Measurements from ENCODE around the gene GRHPR.

Gene GRHPR

GRCh38 chr9:37407468-37407867 is 15.0 kb upstream of the GRHPR start:
- DNase-seq, result no peak
- TF ChIP-seq GATA1 (IDR thresholded peaks at IDR 0.05; ENCODE audit: low read depth, low read length), result no peak
- no peak for TF ChIP-seq POLR2A (IDR thresholded peaks at IDR 0.05; ENCODE audit: low read length)

- TF ChIP-seq GATA1 (IDR thresholded peaks at IDR 0.05; ENCODE audit: low read depth, low read length) (no peak), POLR2A (IDR thresholded peaks at IDR 0.05; ENCODE audit: low read length) (no peak)
- no peak for DNase-seq
These were observed 13.4 kb upstream of the GRHPR start for GRCh38 chr9:37408933-37409710.

DNA sequence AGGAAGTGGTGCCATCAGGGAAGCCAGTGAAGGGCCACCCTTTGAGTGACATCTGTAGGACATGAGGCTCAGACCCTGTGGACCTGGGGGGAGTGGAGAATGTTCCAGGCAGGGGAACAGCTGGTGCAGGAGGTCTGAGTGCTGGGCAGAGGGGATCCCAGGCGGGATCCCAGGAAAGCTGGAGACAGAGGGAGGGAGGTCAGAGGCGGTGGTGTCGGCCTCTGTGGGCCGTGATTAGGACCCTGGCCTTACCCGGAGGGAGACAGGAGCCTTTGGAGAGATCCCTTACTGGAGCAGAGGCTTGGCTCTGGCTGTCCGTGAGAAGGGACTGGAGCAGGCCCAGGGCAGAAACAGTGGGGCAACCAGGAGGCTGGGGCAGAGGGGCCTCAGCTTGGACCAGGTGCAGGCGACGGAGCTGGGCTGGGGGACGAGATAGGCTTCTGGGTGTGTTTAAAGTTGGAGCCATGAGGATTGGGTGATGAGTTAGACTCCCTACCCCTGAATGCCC is 12.1 kb upstream of the GRHPR start:
- TF ChIP-seq POLR2A (IDR thresholded peaks at IDR 0.05; ENCODE audit: low read length) (no peak), GATA1 (IDR thresholded peaks at IDR 0.05; ENCODE audit: low read depth, low read length) (no peak)
- DNase-seq, result no peak

DNA sequence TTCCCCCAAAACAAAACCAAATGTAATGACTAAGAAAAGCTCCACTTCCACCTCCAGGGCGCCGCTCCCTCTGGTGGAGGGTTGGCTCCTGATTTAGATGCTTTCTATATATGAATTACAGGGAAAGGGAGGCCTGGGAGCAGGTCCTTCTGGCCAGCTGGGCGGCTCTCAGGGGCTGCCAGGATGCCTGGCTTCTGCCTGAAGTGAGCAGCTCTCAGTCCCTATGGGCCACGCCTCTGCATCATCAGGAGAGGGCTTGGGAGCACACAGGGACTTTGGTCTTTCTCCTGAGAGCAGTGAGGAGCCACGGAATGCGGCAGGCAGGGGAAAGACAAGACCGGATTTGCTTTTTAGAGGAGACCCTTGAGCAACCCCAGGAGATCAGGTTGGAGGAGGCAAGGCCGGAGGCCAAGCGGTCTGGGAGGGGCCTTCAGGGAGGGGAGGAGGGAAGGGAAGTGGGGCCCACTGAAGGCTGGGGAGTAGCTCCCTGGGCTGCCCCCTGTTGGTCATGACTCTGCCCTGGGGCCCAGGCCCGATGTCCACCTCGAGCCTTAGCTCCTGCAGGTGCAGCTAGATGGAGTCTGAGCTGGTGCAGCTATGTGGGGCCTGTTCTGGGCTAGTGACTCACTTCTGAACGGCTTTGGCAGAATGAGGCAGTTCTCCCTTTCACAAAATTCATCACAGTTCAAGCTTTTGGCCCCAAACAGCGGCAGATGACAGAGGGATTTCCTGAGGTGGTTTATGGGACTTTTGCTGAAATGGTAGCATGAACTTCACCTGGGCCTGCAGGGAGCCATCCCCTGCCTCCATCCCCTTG is 11.3 kb upstream of the GRHPR start:
- peak; percentile 16 to 21 for DNase-seq
- TF ChIP-seq GATA1 (IDR thresholded peaks at IDR 0.05; ENCODE audit: low read depth, low read length) (no peak), POLR2A (IDR thresholded peaks at IDR 0.05; ENCODE audit: low read length) (no peak)

GRCh38 chr9:37412431-37413151 is 9.9 kb upstream of the GRHPR start:
- no peak for DNase-seq
- no peak for TF ChIP-seq GATA1 (IDR thresholded peaks at IDR 0.05; ENCODE audit: low read depth, low read length)
- no peak for TF ChIP-seq POLR2A (IDR thresholded peaks at IDR 0.05; ENCODE audit: low read length)

DNA sequence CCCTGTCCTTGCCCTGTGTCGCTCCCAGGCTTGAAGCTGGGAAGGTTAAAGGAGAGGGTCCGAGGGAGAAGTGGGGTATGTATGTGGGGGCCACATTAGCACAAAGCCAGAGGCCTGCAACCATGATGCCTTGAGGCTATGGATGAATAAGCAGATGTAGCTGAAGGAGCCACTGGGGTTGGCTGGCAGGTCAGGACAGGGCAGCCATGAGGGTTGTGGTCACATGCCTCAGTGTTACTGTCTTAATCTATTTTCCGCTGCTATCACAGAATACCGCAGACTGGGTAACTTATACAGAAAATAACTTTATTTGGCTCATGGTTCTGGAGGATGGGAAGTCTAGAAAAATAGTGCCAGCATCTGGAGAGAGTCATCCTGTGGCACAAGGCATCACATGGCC is 9.2 kb upstream of the GRHPR start:
- TF ChIP-seq POLR2A (IDR thresholded peaks at IDR 0.05; ENCODE audit: low read length) (no peak), GATA1 (IDR thresholded peaks at IDR 0.05; ENCODE audit: low read depth, low read length) (no peak)
- DNase-seq, result no peak

DNA sequence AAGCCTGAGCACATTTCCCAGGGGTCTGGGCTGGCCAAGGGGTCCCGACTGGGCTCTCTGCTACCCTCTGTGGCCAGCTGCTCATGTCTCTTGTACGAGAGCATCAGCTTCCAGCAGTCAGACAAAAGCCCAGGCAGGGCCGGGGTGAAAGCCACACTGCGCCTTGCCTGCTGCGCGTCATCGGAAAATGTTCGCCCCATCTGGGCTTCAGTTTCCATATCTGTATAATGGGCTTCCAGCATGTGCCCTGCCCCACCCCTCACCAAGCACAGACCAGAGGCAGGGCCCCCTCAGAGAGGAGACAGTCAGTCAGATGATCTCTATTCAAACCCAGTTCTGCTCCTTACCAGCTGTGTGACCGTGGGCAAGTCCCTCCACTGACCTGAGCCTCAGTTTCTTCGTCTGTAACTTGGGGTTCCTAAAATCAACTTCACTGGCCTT is 8.0 kb upstream of the GRHPR start:
- no peak for DNase-seq
- TF ChIP-seq GATA1 (IDR thresholded peaks at IDR 0.05; ENCODE audit: low read depth, low read length), result no peak
- TF ChIP-seq POLR2A (IDR thresholded peaks at IDR 0.05; ENCODE audit: low read length), result no peak

- DNase-seq, result peak; percentile 85 to 88
- no peak for TF ChIP-seq GATA1 (IDR thresholded peaks at IDR 0.05; ENCODE audit: low read depth, low read length)
- no peak for TF ChIP-seq POLR2A (IDR thresholded peaks at IDR 0.05; ENCODE audit: low read length)
These were observed 7.3 kb upstream of the GRHPR start for GRCh38 chr9:37415011-37415719.

DNA sequence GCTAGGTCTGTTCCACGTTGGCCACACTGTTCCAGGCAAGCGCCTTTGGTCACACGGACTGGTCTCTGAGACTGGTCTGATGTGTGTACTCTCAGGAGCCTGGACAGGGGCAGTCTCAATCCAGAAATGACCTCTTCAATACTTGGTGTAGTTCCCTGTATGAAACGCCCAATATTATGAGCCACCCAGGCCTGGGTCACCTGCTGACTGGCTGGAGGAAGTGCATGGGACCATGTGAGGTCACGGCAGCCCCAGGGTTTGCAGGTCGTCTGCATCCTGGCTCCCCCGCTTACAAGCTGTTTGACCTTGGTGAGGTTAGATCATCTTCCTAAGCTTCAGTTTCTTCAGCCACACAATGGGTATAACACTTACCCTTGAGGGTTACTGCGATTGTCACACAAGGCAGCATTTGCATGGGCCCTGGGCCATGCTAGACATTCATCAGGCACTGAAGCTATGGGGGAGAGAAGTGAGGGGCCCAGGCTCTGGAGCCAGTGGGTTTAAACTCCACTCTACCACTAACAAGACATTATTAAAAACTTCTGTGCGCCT is 5.2 kb upstream of the GRHPR start:
- TF ChIP-seq POLR2A (IDR thresholded peaks at IDR 0.05; ENCODE audit: low read length) (no peak), GATA1 (IDR thresholded peaks at IDR 0.05; ENCODE audit: low read depth, low read length) (no peak)
- no peak for DNase-seq

- DNase-seq, result peak in 1 of 2 experiments; percentile 24
- TF ChIP-seq POLR2A (IDR thresholded peaks at IDR 0.05; ENCODE audit: low read length), result no peak
- TF ChIP-seq GATA1 (IDR thresholded peaks at IDR 0.05; ENCODE audit: low read depth, low read length), result no peak
These were observed 4.5 kb upstream of the GRHPR start for GRCh38 chr9:37417857-37418618.

DNA sequence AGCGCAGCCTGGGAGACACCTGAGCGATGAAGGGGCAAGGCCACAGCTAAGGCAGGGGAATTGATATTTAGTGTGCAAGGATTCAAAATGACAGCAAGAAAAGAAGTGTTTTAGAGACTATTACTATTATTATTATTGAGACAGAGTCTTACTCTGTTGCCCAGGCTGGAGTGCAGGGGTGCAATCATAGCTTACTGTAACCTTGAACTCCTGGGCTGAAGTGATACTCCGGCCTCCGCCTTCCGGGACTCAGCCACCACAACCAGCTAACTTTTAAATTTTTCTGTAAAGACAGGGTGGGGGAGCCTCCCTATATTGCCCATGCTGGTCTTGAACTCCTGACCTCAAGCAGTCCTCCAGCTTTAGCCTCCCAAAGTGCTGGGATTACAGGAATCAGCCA is 3.3 kb upstream of the GRHPR start:
- TF ChIP-seq GATA1 (IDR thresholded peaks at IDR 0.05; ENCODE audit: low read depth, low read length) (no peak), POLR2A (IDR thresholded peaks at IDR 0.05; ENCODE audit: low read length) (no peak)
- DNase-seq, result no peak

Measured in erythroblast (primary cell).